Hepatocyte (in vitro differentiated cells): ENCODE data around the gene ARHGAP33. TPM values are rescaled to one million over a fixed set of nuclear protein-coding genes. Genes with fewer than 3 reads are reported as not detected.
"Not testable (repeated sequence)": the region's sequence is repeated elsewhere in the genome, so short reads cannot be mapped to it uniquely, and the experiment has no call there.

Source experiments
- DNase-seq: peaks from one replicate; pipeline ENCODE4 v3.0.0-alpha.2; 2016; ENCODE audit warnings: low spot score
- H2AFZ ChIP-seq: fragments of 200-600 bp; sonication (generic); 2 replicates; pipeline ENCODE4 v1.6.0; 2016; ENCODE audit warnings: antibody characterized with exemption, mild to moderate bottlenecking
- H3K27ac ChIP-seq: fragments of 200-600 bp; sonication (generic); 2 replicates; pipeline ENCODE4 v1.5.1; 2016; ENCODE audit warnings: mild to moderate bottlenecking
- H3K27me3 ChIP-seq: fragments of 200-600 bp; sonication (generic); 2 replicates; pipeline ENCODE4 v1.6.1; 2016
- H3K36me3 ChIP-seq: fragments of 200-600 bp; sonication (generic); replicated peaks from 2 replicates; pipeline ENCODE4 v1.5.1; 2016; ENCODE audit warnings: low read depth; ENCODE audit not compliant: insufficient read depth
- H3K4me1 ChIP-seq: fragments of 200-600 bp; sonication (generic); 2 replicates; pipeline ENCODE4 v1.5.1; 2016; ENCODE audit warnings: mild to moderate bottlenecking, moderate library complexity; ENCODE audit not compliant: insufficient read depth
- H3K4me2 ChIP-seq: fragments of 200-600 bp; sonication (generic); 2 replicates; pipeline ENCODE4 v1.6.0; 2016
- H3K4me3 ChIP-seq: fragments of 200-600 bp; sonication (generic); 2 replicates; pipeline ENCODE4 v1.5.1; 2016; ENCODE audit warnings: mild to moderate bottlenecking
- H3K79me2 ChIP-seq: fragments of 200-600 bp; sonication (generic); 2 replicates; pipeline ENCODE4 v1.6.0; 2017; ENCODE audit warnings: mild to moderate bottlenecking
- H3K9me2 ChIP-seq: fragments of 200-600 bp; sonication (generic); replicated peaks from 2 replicates; pipeline ENCODE4 v1.6.0; 2017; ENCODE audit warnings: mild to moderate bottlenecking; ENCODE audit not compliant: insufficient read depth
- H3K9me3 ChIP-seq: fragments of 200-600 bp; sonication (generic); 2 replicates; pipeline ENCODE4 v1.5.1; 2016; ENCODE audit warnings: low read depth, mild to moderate bottlenecking
- H4K20me1 ChIP-seq: fragments of 200-600 bp; sonication (generic); 2 replicates; pipeline ENCODE4 v1.6.0; 2016; ENCODE audit warnings: mild to moderate bottlenecking; ENCODE audit not compliant: insufficient read depth, poor library complexity, severe bottlenecking
- CTCF ChIP-seq: fragments of 200-600 bp; sonication (generic); IDR thresholded peaks from 2 replicates; pipeline ENCODE4 v1.5.1; 2016; ENCODE audit warnings: antibody characterized with exemption, mild to moderate bottlenecking; ENCODE audit not compliant: poor library complexity
- EZH2 ChIP-seq: fragments of 200-600 bp; sonication (generic); IDR thresholded peaks from 2 replicates; pipeline ENCODE4 v1.6.1; 2016; ENCODE audit warnings: antibody characterized with exemption, mild to moderate bottlenecking, borderline replicate concordance
- EZH2phosphoT487 ChIP-seq: fragments of 200-600 bp; sonication (generic); IDR thresholded peaks from one replicate; pipeline ENCODE4 v1.6.1; 2018; ENCODE audit warnings: antibody characterized with exemption, mild to moderate bottlenecking, low read depth, moderate library complexity; ENCODE audit not compliant: unreplicated experiment, severe bottlenecking
- WGBS: methylation state at CpG from one replicate; pipeline ENCODE4 v1.1.6; 2016; ENCODE audit warnings: low lambda C conversion rate; ENCODE audit errors: missing lambda C conversion rate; 5-methylcytosine and 5-hydroxymethylcytosine counted together
- polyA plus RNA-seq: library from polyadenylated mRNA; unstranded; fragments of >200 nt; fragmentation: Nextera tagmentation; extraction: Ambion mirVana; gene quantifications from 2 replicates; pipeline ENCODE4 v1.2.1, GENCODE V29; 2016
- total RNA-seq: library from RNA; depleted of rRNA; stranded (reverse); fragments of >200 nt; gene quantifications from 2 replicates; pipeline ENCODE4 v1.2.3, GENCODE V29; 2014

Gene ARHGAP33
- total and polyA plus RNA-seq, 2 experiments from 2014 or later: 6.7 to 7.9 TPM

- 70% methylated on average over 18 of the region's 18 CpGs for WGBS
- Histone ChIP-seq H3K27ac (no peak overlapping the region), H3K9me3 (no peaks in the 10 kb centered on the region), H3K79me2 (no peaks in the 10 kb centered on the region), H3K4me1 (no peaks in the 10 kb centered on the region), H3K4me3 (no peak overlapping the region), H3K27me3 (peaks cover 4% of the 10 kb centered on the region), H3K4me2 (no peak overlapping the region), H2AFZ (no peak overlapping the region), H3K36me3 (no peaks in the 10 kb centered on the region), H4K20me1 (no peaks in the 10 kb centered on the region), H3K9me2 (no peaks in the 10 kb centered on the region)
- TF ChIP-seq EZH2: no peak
- TF ChIP-seq CTCF: no peak
- no peak for TF ChIP-seq EZH2phosphoT487
- DNase-seq: no peak
Observed at GRCh38 chr19:35830986-35831385, 55.6 kb downstream of the ARHGAP33 start.

GRCh38 chr19:35832054-35832453, 56.7 kb downstream of the ARHGAP33 start:
- Histone ChIP-seq H3K27ac (no peak overlapping the region), H3K9me3 (no peaks in the 10 kb centered on the region), H4K20me1 (no peaks in the 10 kb centered on the region), H3K4me3 (no peak overlapping the region), H3K79me2 (no peaks in the 10 kb centered on the region), H3K4me2 (no peak overlapping the region), H3K9me2 (no peaks in the 10 kb centered on the region), H3K36me3 (no peaks in the 10 kb centered on the region), H3K4me1 (no peaks in the 10 kb centered on the region), H2AFZ (no peak overlapping the region), H3K27me3 (peaks cover 7% of the 10 kb centered on the region)
- TF ChIP-seq CTCF (no peak), EZH2phosphoT487 (no peak), EZH2 (no peak)
- DNase-seq: no peak
- 66% methylated on average over 4 of the region's 4 CpGs for WGBS

- H3K36me3 ChIP-seq: no peaks in the 10 kb centered on the region
- H3K4me2 ChIP-seq: no peak overlapping the region
- 60% methylated on average over 7 of the region's 7 CpGs for WGBS
- peaks cover 7% of the 10 kb centered on the region for H3K27me3 ChIP-seq
- no peak overlapping the region for H3K27ac ChIP-seq
- no peaks in the 10 kb centered on the region for H3K79me2 ChIP-seq
- H2AFZ ChIP-seq: no peak overlapping the region
- H3K9me3 ChIP-seq: no peaks in the 10 kb centered on the region
- H3K4me3 ChIP-seq: no peak overlapping the region
- H4K20me1 ChIP-seq: no peaks in the 10 kb centered on the region
- no peaks in the 10 kb centered on the region for H3K9me2 ChIP-seq
- no peak for DNase-seq
- no peaks in the 10 kb centered on the region for H3K4me1 ChIP-seq
- TF ChIP-seq EZH2phosphoT487 (no peak), EZH2 (no peak), CTCF (no peak)
Observed at GRCh38 chr19:35833972-35834371, 58.6 kb downstream of the ARHGAP33 start.

DNA sequence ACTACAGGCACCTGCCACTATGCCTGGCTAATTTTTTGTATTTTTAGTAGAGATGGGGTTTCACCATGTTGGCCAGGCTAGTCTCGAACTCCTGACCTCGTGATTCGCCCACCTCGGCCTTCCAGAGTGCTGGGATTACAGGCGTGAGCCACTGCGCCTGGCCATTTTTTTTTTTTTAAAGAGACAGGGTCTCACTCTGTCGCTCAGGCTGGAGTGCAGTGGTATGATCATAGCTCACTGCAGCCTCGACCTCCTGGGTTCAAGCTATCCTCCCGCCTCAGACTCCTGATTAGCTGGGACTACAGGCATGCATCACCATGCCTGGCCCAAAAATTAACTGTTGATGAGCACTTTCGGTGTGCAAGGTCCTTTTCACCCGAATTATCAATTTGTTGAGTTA, 60.7 kb downstream of the ARHGAP33 start:
- not testable (repeated sequence) for H4K20me1 ChIP-seq, H3K4me3 ChIP-seq, DNase-seq, H3K27me3 ChIP-seq, H3K4me2 ChIP-seq, H3K9me3 ChIP-seq, H3K36me3 ChIP-seq, H3K79me2 ChIP-seq, H2AFZ ChIP-seq, H3K4me1 ChIP-seq, H3K27ac ChIP-seq, H3K9me2 ChIP-seq
- WGBS: 72% methylated on average over 10 of the region's 11 CpGs

Other genes starting within 250 kb of the ARHGAP33 start
- gene SBSN, start 247.3 kb upstream of the ARHGAP33 start, total RNA-seq: 0.40 TPM in 1 of 2 replicates, not detected in the other
- 0.19 and 0.66 TPM in 2 replicates for gene SBSN, start 247.3 kb upstream of the ARHGAP33 start, polyA plus RNA-seq
- gene GAPDHS, start 242.1 kb upstream of the ARHGAP33 start, total RNA-seq: not detected in 2 replicates
- gene GAPDHS, start 242.1 kb upstream of the ARHGAP33 start, polyA plus RNA-seq: not detected in 2 replicates
- 115 and 133 TPM in 2 replicates for gene TMEM147, start 229.9 kb upstream of the ARHGAP33 start, total RNA-seq
- 287 and 288 TPM in 2 replicates for gene TMEM147, start 229.9 kb upstream of the ARHGAP33 start, polyA plus RNA-seq
- gene ATP4A, start 211.9 kb upstream of the ARHGAP33 start, total RNA-seq: 5.0 and 6.4 TPM in 2 replicates
- gene ATP4A, start 211.9 kb upstream of the ARHGAP33 start, polyA plus RNA-seq: 3.5 and 5.1 TPM in 2 replicates
- gene PMIS2, start 189.4 kb upstream of the ARHGAP33 start, total RNA-seq: not detected in 2 replicates
- not detected in 2 replicates for gene PMIS2, start 189.4 kb upstream of the ARHGAP33 start, polyA plus RNA-seq
- 4.9 and 6.3 TPM in 2 replicates for gene HAUS5, start 162.8 kb upstream of the ARHGAP33 start, total RNA-seq
- 12.6 and 15.4 TPM in 2 replicates for gene HAUS5, start 162.8 kb upstream of the ARHGAP33 start, polyA plus RNA-seq
- gene RBM42, start 146.5 kb upstream of the ARHGAP33 start, total RNA-seq: 43.3 and 43.6 TPM in 2 replicates
- gene RBM42, start 146.5 kb upstream of the ARHGAP33 start, polyA plus RNA-seq: 113 and 125 TPM in 2 replicates
- 1.0 and 1.4 TPM in 2 replicates for gene ETV2, start 133.8 kb upstream of the ARHGAP33 start, total RNA-seq
- 0.79 and 3.5 TPM in 2 replicates for gene ETV2, start 133.8 kb upstream of the ARHGAP33 start, polyA plus RNA-seq
- gene COX6B1, start 127.2 kb upstream of the ARHGAP33 start, total RNA-seq: 586 and 603 TPM in 2 replicates
- 635 and 692 TPM in 2 replicates for gene COX6B1, start 127.2 kb upstream of the ARHGAP33 start, polyA plus RNA-seq
- 3.6 and 7.8 TPM in 2 replicates for gene UPK1A, start 109.0 kb upstream of the ARHGAP33 start, total RNA-seq
- gene UPK1A, start 109.0 kb upstream of the ARHGAP33 start, polyA plus RNA-seq: 19.6 and 27.5 TPM in 2 replicates
- gene ZBTB32, start 71.0 kb upstream of the ARHGAP33 start, total RNA-seq: not detected in 2 replicates
- gene ZBTB32, start 71.0 kb upstream of the ARHGAP33 start, polyA plus RNA-seq: 0.11 and 0.80 TPM in 2 replicates
- gene KMT2B, start 57.6 kb upstream of the ARHGAP33 start, total RNA-seq: 6.9 and 12.8 TPM in 2 replicates
- 9.3 and 10.7 TPM in 2 replicates for gene KMT2B, start 57.6 kb upstream of the ARHGAP33 start, polyA plus RNA-seq
- 3.6 and 5.6 TPM in 2 replicates for gene IGFLR1, start 33.1 kb upstream of the ARHGAP33 start, total RNA-seq
- 4.5 and 4.6 TPM in 2 replicates for gene IGFLR1, start 33.1 kb upstream of the ARHGAP33 start, polyA plus RNA-seq
- 11.4 and 27.4 TPM in 2 replicates for gene U2AF1L4, start 30.1 kb upstream of the ARHGAP33 start, total RNA-seq
- 60.7 and 76.0 TPM in 2 replicates for gene U2AF1L4, start 30.1 kb upstream of the ARHGAP33 start, polyA plus RNA-seq
- 24.8 and 39.1 TPM in 2 replicates for gene PSENEN, start 29.9 kb upstream of the ARHGAP33 start, total RNA-seq
- gene PSENEN, start 29.9 kb upstream of the ARHGAP33 start, polyA plus RNA-seq: 106 and 127 TPM in 2 replicates
- 7.9 and 12.0 TPM in 2 replicates for gene LIN37, start 27.0 kb upstream of the ARHGAP33 start, total RNA-seq
- 13.6 and 17.6 TPM in 2 replicates for gene LIN37, start 27.0 kb upstream of the ARHGAP33 start, polyA plus RNA-seq
- 7.1 and 14.2 TPM in 2 replicates for gene HSPB6, start 18.5 kb upstream of the ARHGAP33 start, total RNA-seq
- 235 and 240 TPM in 2 replicates for gene HSPB6, start 18.5 kb upstream of the ARHGAP33 start, polyA plus RNA-seq
- gene PROSER3, start 17.4 kb upstream of the ARHGAP33 start, total RNA-seq: 3.7 and 12.2 TPM in 2 replicates
- gene PROSER3, start 17.4 kb upstream of the ARHGAP33 start, polyA plus RNA-seq: 26.5 and 30.7 TPM in 2 replicates
- 5.1 and 6.8 TPM in 2 replicates for gene PRODH2, start 37.3 kb downstream of the ARHGAP33 start, total RNA-seq
- gene PRODH2, start 37.3 kb downstream of the ARHGAP33 start, polyA plus RNA-seq: 7.1 and 13.9 TPM in 2 replicates
- 0.30 and 0.36 TPM in 2 replicates for gene NPHS1, start 76.9 kb downstream of the ARHGAP33 start, total RNA-seq
- gene NPHS1, start 76.9 kb downstream of the ARHGAP33 start, polyA plus RNA-seq: 0.15 and 0.76 TPM in 2 replicates
- 0.12 and 1.4 TPM in 2 replicates for gene KIRREL2, start 81.3 kb downstream of the ARHGAP33 start, total RNA-seq
- 0.64 and 2.3 TPM in 2 replicates for gene KIRREL2, start 81.3 kb downstream of the ARHGAP33 start, polyA plus RNA-seq
- gene APLP1, start 93.0 kb downstream of the ARHGAP33 start, total RNA-seq: 19.8 and 29.0 TPM in 2 replicates
- gene APLP1, start 93.0 kb downstream of the ARHGAP33 start, polyA plus RNA-seq: 115 and 147 TPM in 2 replicates
- gene NFKBID, start 125.0 kb downstream of the ARHGAP33 start, total RNA-seq: 2.7 and 3.9 TPM in 2 replicates
- 7.3 and 10.8 TPM in 2 replicates for gene NFKBID, start 125.0 kb downstream of the ARHGAP33 start, polyA plus RNA-seq
- gene HCST, start 127.0 kb downstream of the ARHGAP33 start, total RNA-seq: 0.97 and 1.4 TPM in 2 replicates
- 3.9 and 4.8 TPM in 2 replicates for gene HCST, start 127.0 kb downstream of the ARHGAP33 start, polyA plus RNA-seq
- gene TYROBP, start 132.7 kb downstream of the ARHGAP33 start, total RNA-seq: 2.8 and 5.9 TPM in 2 replicates
- gene TYROBP, start 132.7 kb downstream of the ARHGAP33 start, polyA plus RNA-seq: 2.9 and 4.9 TPM in 2 replicates
- gene LRFN3, start 160.8 kb downstream of the ARHGAP33 start, total RNA-seq: 4.7 and 5.3 TPM in 2 replicates
- gene LRFN3, start 160.8 kb downstream of the ARHGAP33 start, polyA plus RNA-seq: 15.6 and 19.2 TPM in 2 replicates
- gene SDHAF1, start 219.6 kb downstream of the ARHGAP33 start, total RNA-seq: 34.4 and 36.5 TPM in 2 replicates
- gene SDHAF1, start 219.6 kb downstream of the ARHGAP33 start, polyA plus RNA-seq: 23.9 and 28.6 TPM in 2 replicates
- 6.5 and 8.9 TPM in 2 replicates for gene SYNE4, start 233.2 kb downstream of the ARHGAP33 start, total RNA-seq
- 19.8 and 21.1 TPM in 2 replicates for gene SYNE4, start 233.2 kb downstream of the ARHGAP33 start, polyA plus RNA-seq
- 14.2 and 24.1 TPM in 2 replicates for gene ALKBH6, start 238.6 kb downstream of the ARHGAP33 start, total RNA-seq
- gene ALKBH6, start 238.6 kb downstream of the ARHGAP33 start, polyA plus RNA-seq: 31.1 and 33.7 TPM in 2 replicates